GM20000 (cell line): ENCODE results near the gene SLIT3.

Source experiments
- DNase-seq: peaks from one replicate; pipeline ENCODE4 v3.0.0; 2012; ENCODE audit warnings: low spot score
- CTCF ChIP-seq: IDR thresholded peaks from 2 replicates; pipeline ENCODE4 v1.5.1; 2012; ENCODE audit warnings: mild to moderate bottlenecking, control low read depth; ENCODE audit errors: extremely low read depth, missing control alignments

SLIT3 gene

DNA sequence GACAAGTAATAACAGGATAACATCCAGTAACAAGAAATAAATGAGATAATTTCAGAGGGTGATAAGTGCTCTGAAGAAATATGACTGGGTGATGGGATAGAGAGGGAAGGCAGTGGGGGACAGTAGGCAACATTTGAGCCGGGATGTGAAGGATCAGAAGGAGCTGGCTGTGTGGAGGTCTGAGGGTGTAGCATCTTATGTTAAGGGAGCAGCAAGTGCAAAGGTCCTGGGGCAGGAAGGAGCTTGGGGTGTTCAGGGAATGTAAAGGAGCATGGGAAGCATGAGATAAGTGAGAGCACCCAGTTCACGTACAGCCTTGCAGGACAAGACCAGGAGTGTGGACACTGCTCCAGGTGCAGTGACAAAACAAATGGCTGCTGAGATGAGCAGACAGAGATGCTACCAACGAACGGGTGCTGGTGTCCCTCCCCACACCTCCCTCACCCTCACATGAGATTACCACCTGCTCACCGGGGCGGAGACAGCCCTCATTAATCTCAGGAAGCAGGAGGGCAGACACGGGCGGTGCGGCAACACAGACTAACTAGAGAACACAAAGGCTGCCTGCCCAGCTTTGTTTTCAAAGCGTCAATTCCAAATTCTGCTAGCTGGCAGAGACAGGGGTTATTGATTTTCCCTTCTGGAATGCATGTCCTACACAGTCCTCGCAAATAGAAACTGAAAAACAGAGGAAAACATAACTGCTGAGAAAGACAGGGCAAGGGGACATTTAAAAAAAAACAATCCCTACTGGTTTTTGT lies 423.6 kb downstream of the SLIT3 start:
- no peak for TF ChIP-seq CTCF
- DNase-seq, result no peak

DNA sequence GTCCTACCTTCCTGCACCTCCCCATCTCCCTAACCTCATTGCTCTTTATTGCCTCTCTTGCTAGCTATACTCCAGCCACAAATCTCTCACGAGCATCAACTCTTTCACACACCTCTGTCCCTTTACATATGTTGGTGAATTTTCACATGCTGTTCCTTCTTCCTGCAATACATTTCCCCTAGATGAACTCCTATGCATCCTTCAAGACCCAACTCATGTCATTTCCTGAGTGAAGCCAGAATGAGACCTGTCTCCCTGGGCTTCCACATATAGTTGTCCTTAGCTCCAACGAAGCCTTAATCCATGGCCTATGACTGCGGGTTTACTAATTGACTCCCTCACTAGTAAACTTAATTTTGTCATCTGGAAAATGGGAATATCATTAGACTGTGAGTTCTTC lies 424.5 kb downstream of the SLIT3 start:
- no peak for DNase-seq
- TF ChIP-seq CTCF, result no peak

- no peak for DNase-seq
- no peak for TF ChIP-seq CTCF
These were observed 425.1 kb downstream of the SLIT3 start for GRCh38 chr5:168875832-168876231.

GRCh38 chr5:168874713-168875380 lies 426.1 kb downstream of the SLIT3 start:
- TF ChIP-seq CTCF, result no peak
- no peak for DNase-seq

- TF ChIP-seq CTCF, result no peak
- DNase-seq, result no peak
These were observed 428.7 kb downstream of the SLIT3 start for GRCh38 chr5:168872246-168872645.

- no peak for DNase-seq
- TF ChIP-seq CTCF, result no peak
These were observed 430.0 kb downstream of the SLIT3 start for GRCh38 chr5:168870910-168871309.

GRCh38 chr5:168869615-168870227 lies 431.2 kb downstream of the SLIT3 start:
- DNase-seq, result no peak
- TF ChIP-seq CTCF, result no peak
